ENCODE data around the gene GSE1. TPM values are rescaled to one million over a fixed set of nuclear protein-coding genes. Genes with fewer than 3 reads are reported as not detected.

The GSE1 gene
- total RNA-seq, 4 donors from 2014 or later: 46.7 to 144 (median 96.9) TPM

DNA sequence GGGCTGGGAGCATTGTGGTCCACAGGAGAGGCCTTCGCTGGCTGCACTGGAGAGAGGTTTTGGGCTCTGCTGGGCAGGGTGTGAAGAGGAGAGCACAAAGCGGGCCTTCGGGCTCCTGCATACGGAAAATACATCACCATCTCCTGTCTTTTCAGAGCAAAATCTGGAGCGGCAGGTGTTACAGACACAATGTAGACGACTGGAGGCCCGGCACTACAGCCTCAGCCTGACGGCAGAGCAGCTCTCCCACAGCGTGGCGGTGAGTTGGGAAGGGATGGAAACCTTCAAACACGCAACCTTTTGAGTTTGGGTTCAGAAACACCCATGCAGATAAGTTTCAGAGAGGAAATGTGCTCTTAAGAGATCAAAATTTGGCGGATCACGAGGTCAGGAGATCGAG lies 57.7 kb downstream of the GSE1 start:
- Histone ChIP-seq H3K4me1 (peaks cover 4% of the 10 kb centered on the region), H3K4me3 (no peak overlapping the region), H3K27me3 (no peaks in the 10 kb centered on the region), H3K36me3 (peaks cover 93% of the 10 kb centered on the region), H3K27ac (no peak overlapping the region), H3K9me3 (no peaks in the 10 kb centered on the region)
- 96% methylated on average over 14 of the region's 14 CpGs for WGBS
- TF ChIP-seq EP300 (IDR thresholded peaks at IDR 0.05): no peak
- no peak for TF ChIP-seq POLR2AphosphoS5 (IDR thresholded peaks at IDR 0.05)
- TF ChIP-seq, protein P1, sequence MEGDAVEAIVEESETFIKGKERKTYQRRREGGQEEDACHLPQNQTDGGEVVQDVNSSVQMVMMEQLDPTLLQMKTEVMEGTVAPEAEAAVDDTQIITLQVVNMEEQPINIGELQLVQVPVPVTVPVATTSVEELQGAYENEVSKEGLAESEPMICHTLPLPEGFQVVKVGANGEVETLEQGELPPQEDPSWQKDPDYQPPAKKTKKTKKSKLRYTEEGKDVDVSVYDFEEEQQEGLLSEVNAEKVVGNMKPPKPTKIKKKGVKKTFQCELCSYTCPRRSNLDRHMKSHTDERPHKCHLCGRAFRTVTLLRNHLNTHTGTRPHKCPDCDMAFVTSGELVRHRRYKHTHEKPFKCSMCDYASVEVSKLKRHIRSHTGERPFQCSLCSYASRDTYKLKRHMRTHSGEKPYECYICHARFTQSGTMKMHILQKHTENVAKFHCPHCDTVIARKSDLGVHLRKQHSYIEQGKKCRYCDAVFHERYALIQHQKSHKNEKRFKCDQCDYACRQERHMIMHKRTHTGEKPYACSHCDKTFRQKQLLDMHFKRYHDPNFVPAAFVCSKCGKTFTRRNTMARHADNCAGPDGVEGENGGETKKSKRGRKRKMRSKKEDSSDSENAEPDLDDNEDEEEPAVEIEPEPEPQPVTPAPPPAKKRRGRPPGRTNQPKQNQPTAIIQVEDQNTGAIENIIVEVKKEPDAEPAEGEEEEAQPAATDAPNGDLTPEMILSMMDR (IDR thresholded peaks at IDR 0.05): no peak
- TF ChIP-seq POLR2A (IDR thresholded peaks at IDR 0.05): no peak
- DNase-seq (ENCODE audit: low spot score in 2 of 2): no peak

DNA sequence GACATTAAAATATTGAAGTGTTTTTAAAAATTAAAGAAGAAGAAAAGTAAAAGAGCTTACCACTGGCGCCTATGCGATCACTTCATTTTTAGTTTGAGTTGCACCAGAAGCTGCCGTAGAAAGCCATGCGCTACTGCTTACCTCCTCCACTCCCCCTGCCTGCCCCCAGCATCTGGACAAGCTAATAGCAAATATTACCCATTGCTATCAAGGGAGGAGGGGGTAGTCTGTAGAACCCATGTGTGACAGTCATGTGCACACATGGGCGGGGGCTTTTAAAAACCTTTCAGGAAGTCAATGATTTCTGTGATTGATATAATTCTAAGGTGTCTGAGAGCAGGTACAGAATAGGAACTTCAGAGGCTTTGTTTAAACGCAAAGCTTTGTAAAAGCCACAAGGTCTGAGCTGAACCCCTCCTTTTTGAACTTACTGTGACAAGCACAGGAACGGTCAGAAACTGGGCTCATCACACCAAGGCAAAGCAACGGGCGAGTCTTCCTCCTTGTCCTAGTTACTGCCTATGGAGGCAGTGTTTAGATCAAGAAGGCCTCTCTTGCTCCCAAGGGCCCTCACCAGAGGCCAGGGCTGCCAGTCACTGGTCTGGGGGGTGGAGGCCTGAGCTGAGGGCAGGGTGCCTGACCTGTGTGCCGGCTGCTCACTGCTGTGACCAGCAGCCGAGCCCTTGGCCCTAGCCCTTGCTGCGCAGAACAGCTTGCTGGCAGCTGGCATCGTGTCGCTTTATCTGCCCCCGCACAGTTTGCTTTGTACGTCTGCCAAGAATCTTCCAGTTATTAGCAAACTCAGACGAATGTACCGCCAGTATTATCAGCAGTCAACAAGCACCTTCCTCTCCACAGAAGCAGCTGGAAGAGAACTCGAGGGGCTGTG lies 60.7 kb downstream of the GSE1 start:
- DNase-seq (ENCODE audit: low spot score in 2 of 2): no peak
- WGBS: 69% methylated on average over 15 of the region's 19 CpGs
- Histone ChIP-seq H3K27ac (no peak overlapping the region), H3K4me3 (no peak overlapping the region), H3K36me3 (peaks cover 82% of the 10 kb centered on the region), H3K27me3 (no peaks in the 10 kb centered on the region), H3K4me1 (peaks cover 4% of the 10 kb centered on the region), H3K9me3 (no peaks in the 10 kb centered on the region)
- TF ChIP-seq, protein P1 (IDR thresholded peaks at IDR 0.05): no peak

DNA sequence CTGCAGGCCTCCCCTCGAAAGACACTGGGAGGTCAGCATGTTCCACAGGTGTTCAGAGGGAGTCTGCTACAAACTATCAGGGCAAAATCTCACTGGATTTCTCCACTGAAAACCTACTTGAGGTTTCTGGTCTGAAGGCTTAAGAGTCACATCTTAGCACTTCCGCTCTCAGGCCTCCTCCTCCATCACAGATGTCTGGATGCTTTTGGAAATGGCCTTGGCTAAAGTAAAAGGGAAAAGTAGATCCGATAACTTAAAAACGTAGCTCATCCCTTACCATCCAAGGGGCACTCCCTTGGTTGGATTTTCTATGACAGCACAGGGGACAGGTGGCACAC lies 61.3 kb downstream of the GSE1 start:
- TF ChIP-seq EP300 (IDR thresholded peaks at IDR 0.05): no peak
- no peak for TF ChIP-seq POLR2AphosphoS5 (IDR thresholded peaks at IDR 0.05)
- no peak for TF ChIP-seq POLR2A (IDR thresholded peaks at IDR 0.05)
- TF ChIP-seq, protein P1 (IDR thresholded peaks at IDR 0.05): no peak
- no peaks in the 10 kb centered on the region for H3K9me3 ChIP-seq
- no peak overlapping the region for H3K27ac ChIP-seq
- no peaks in the 10 kb centered on the region for H3K27me3 ChIP-seq
- 86% methylated on average over 4 of the region's 4 CpGs for WGBS
- H3K4me3 ChIP-seq: no peak overlapping the region
- peaks cover 4% of the 10 kb centered on the region for H3K4me1 ChIP-seq
- peaks cover 77% of the 10 kb centered on the region for H3K36me3 ChIP-seq
- no peak for DNase-seq (ENCODE audit: low spot score in 2 of 2)

DNA sequence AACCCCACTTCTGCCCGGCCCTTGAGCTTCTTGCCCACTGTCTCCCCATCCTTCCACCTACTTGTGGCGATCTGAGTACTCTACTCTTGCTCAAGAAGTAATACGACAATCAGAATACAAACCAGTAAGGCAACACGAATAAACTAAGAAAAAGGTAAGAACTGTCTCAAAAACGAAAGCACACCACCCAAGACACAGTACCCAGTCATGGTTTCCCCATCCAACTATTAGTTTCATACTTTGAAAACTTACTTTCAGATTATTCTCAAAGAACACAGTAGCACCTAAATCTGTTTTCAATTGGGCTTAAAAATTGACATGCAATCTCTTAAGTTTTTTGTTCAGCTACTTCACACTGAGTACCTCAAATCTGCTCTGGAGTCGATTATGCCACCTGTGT lies 61.7 kb downstream of the GSE1 start:
- no peak for DNase-seq (ENCODE audit: low spot score in 2 of 2)
- H3K9me3 ChIP-seq: no peaks in the 10 kb centered on the region
- WGBS: 84% methylated on average over 6 of the region's 6 CpGs
- peaks cover 4% of the 10 kb centered on the region for H3K4me1 ChIP-seq
- TF ChIP-seq, protein P1 (IDR thresholded peaks at IDR 0.05): no peak
- TF ChIP-seq EP300 (IDR thresholded peaks at IDR 0.05): no peak
- no peaks in the 10 kb centered on the region for H3K27me3 ChIP-seq
- no peak overlapping the region for H3K27ac ChIP-seq
- H3K4me3 ChIP-seq: no peak overlapping the region
- H3K36me3 ChIP-seq: peaks cover 73% of the 10 kb centered on the region

DNA sequence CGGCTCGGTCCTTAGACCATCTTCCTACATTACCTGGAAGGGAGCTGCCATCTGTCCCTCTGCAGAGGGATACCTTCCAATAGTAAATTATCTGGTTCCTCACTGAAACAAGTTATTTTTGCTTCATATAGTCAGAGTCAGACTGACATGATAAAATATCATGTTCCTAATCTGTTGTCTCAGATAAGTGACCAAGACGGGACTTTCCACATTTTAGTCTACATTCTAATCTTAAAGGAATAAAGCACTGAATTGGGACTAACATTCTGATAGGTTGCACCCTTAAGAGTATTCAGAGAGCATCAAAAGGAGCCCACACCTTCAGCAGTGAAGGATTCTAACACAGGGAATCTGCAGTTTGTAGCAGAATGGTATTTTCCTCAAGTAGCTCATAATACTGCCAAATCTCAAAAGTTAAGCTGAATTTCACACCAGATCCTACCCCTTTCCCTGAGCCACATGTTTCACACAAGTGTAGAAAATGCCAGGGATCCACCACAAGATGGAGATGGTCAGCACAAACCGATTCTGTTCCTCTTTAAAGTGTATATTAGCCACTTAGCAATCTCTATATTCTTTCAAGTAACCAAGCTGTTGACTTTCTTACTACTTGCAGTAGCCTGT lies 62.2 kb downstream of the GSE1 start:
- no peak for TF ChIP-seq POLR2AphosphoS5 (IDR thresholded peaks at IDR 0.05)
- no peak for TF ChIP-seq EP300 (IDR thresholded peaks at IDR 0.05)
- TF ChIP-seq, protein P1 (IDR thresholded peaks at IDR 0.05): peak in 1 of 2 donors; percentile 12

More for the DNA sequence above, 62.2 kb downstream of the GSE1 start:
- 54% methylated on average over 4 of the region's 4 CpGs for WGBS
- Histone ChIP-seq H3K9me3 (no peaks in the 10 kb centered on the region), H3K4me1 (peaks cover 4% of the 10 kb centered on the region), H3K36me3 (peaks cover 70% of the 10 kb centered on the region), H3K27ac (no peak overlapping the region), H3K27me3 (no peaks in the 10 kb centered on the region), H3K4me3 (no peak overlapping the region)
- DNase-seq (ENCODE audit: low spot score in 2 of 2): no peak
